ENCODE data around the gene TRIP4.
"Not testable (repeated sequence)": the region's sequence is repeated elsewhere in the genome, so short reads cannot be mapped to it uniquely, and the experiment has no call there.

The TRIP4 gene

GRCh38 chr15:64462492-64462891, 74.9 kb downstream of the TRIP4 start:
- Histone ChIP-seq H3K27me3 (ENCODE audit: low read depth) (no peaks in the 10 kb centered on the region), H3K4me1 (peaks cover 55% of the 10 kb centered on the region), H3K36me3 (replicated peaks) (peaks cover 9% of the 10 kb centered on the region; the same call in 1 of the 2 replicates), H3K4me3 (no peak overlapping the region), H3K9me3 (no peaks in the 10 kb centered on the region)
- no peak for DNase-seq (ENCODE audit: low spot score in 2 of 2)
- in situ Hi-C loops (cut with MboI; ENCODE audit: low sequenced_read_pairs), result no loop called here

GRCh38 chr15:64464276-64465005, 76.8 kb downstream of the TRIP4 start:
- H3K36me3 ChIP-seq (replicated peaks), result peaks cover 10% of the 10 kb centered on the region; the same call in 1 of the 2 replicates
- no peaks in the 10 kb centered on the region for H3K9me3 ChIP-seq
- in situ Hi-C loops (cut with MboI; ENCODE audit: low sequenced_read_pairs), result no loop called here
- no peak for DNase-seq (ENCODE audit: low spot score in 2 of 2)
- H3K4me3 ChIP-seq, result no peak overlapping the region
- no peaks in the 10 kb centered on the region for H3K27me3 ChIP-seq (ENCODE audit: low read depth)
- peaks cover 45% of the 10 kb centered on the region for H3K4me1 ChIP-seq

- in situ Hi-C loops (cut with MboI; ENCODE audit: low sequenced_read_pairs), result no loop called here
- H3K27me3 ChIP-seq (ENCODE audit: low read depth), result no peaks in the 10 kb centered on the region
- peaks cover 34% of the 10 kb centered on the region for H3K4me1 ChIP-seq
- no peak overlapping the region for H3K4me3 ChIP-seq
- H3K36me3 ChIP-seq (replicated peaks), result peaks cover 10% of the 10 kb centered on the region; the same call in 1 of the 2 replicates
- no peak for DNase-seq (ENCODE audit: low spot score in 2 of 2)
- no peaks in the 10 kb centered on the region for H3K9me3 ChIP-seq
Observed at GRCh38 chr15:64466408-64467141, 78.9 kb downstream of the TRIP4 start.

- in situ Hi-C loops (cut with MboI; ENCODE audit: low sequenced_read_pairs), result no loop called here
- no peak for DNase-seq (ENCODE audit: low spot score in 2 of 2)
- H3K9me3 ChIP-seq, result no peaks in the 10 kb centered on the region
- H3K27me3 ChIP-seq (ENCODE audit: low read depth), result no peaks in the 10 kb centered on the region
- no peaks in the 10 kb centered on the region for H3K4me1 ChIP-seq
- H3K36me3 ChIP-seq (replicated peaks), result peaks cover 4% of the 10 kb centered on the region; the same call in 1 of the 2 replicates
- H3K4me3 ChIP-seq, result no peak overlapping the region
Observed at GRCh38 chr15:64472161-64472560, 84.5 kb downstream of the TRIP4 start.

GRCh38 chr15:64474846-64475245, 87.2 kb downstream of the TRIP4 start:
- no peak for DNase-seq (ENCODE audit: low spot score in 2 of 2)
- Histone ChIP-seq H3K27me3 (ENCODE audit: low read depth) (no peaks in the 10 kb centered on the region), H3K9me3 (no peaks in the 10 kb centered on the region), H3K36me3 (replicated peaks) (no peaks in the 10 kb centered on the region), H3K4me1 (no peaks in the 10 kb centered on the region), H3K4me3 (no peak overlapping the region)
- in situ Hi-C loops (cut with MboI; ENCODE audit: low sequenced_read_pairs), result no loop called here

- Histone ChIP-seq H3K36me3 (replicated peaks) (no peaks in the 10 kb centered on the region), H3K9me3 (no peaks in the 10 kb centered on the region), H3K4me1 (no peaks in the 10 kb centered on the region), H3K27me3 (ENCODE audit: low read depth) (no peaks in the 10 kb centered on the region), H3K4me3 (no peak overlapping the region)
- no peak for DNase-seq (ENCODE audit: low spot score in 2 of 2)
- in situ Hi-C loops (cut with MboI; ENCODE audit: low sequenced_read_pairs), result no loop called here
Observed at GRCh38 chr15:64476550-64476949, 88.9 kb downstream of the TRIP4 start.

- no peaks in the 10 kb centered on the region for H3K4me1 ChIP-seq
- in situ Hi-C loops (cut with MboI; ENCODE audit: low sequenced_read_pairs), result no loop called here
- no peaks in the 10 kb centered on the region for H3K36me3 ChIP-seq (replicated peaks)
- no peak overlapping the region for H3K4me3 ChIP-seq
- no peaks in the 10 kb centered on the region for H3K27me3 ChIP-seq (ENCODE audit: low read depth)
- H3K9me3 ChIP-seq, result no peaks in the 10 kb centered on the region
- no peak for DNase-seq (ENCODE audit: low spot score in 2 of 2)
Observed at GRCh38 chr15:64478863-64479262, 91.2 kb downstream of the TRIP4 start.

GRCh38 chr15:64480891-64481290, 93.3 kb downstream of the TRIP4 start:
- in situ Hi-C loops (cut with MboI; ENCODE audit: low sequenced_read_pairs), result no loop called here
- H3K36me3 ChIP-seq (replicated peaks), result no peaks in the 10 kb centered on the region; the same call in 1 of the 2 replicates
- DNase-seq (ENCODE audit: low spot score in 2 of 2), result no peak
- no peaks in the 10 kb centered on the region for H3K9me3 ChIP-seq
- no peak overlapping the region for H3K4me3 ChIP-seq
- H3K4me1 ChIP-seq, result no peaks in the 10 kb centered on the region
- no peaks in the 10 kb centered on the region for H3K27me3 ChIP-seq (ENCODE audit: low read depth)

- no peaks in the 10 kb centered on the region for H3K9me3 ChIP-seq
- no peaks in the 10 kb centered on the region for H3K27me3 ChIP-seq (ENCODE audit: low read depth)
- no peaks in the 10 kb centered on the region; the same call in 1 of the 2 replicates for H3K36me3 ChIP-seq (replicated peaks)
- H3K4me3 ChIP-seq, result no peak overlapping the region
- H3K4me1 ChIP-seq, result no peaks in the 10 kb centered on the region
- in situ Hi-C loops (cut with MboI; ENCODE audit: low sequenced_read_pairs), result no loop called here
- DNase-seq (ENCODE audit: low spot score in 2 of 2), result no peak
Observed at GRCh38 chr15:64483749-64484148, 96.1 kb downstream of the TRIP4 start.

GRCh38 chr15:64485796-64486195, 98.2 kb downstream of the TRIP4 start:
- H3K9me3 ChIP-seq, result no peaks in the 10 kb centered on the region
- no peak for DNase-seq (ENCODE audit: low spot score in 2 of 2)
- in situ Hi-C loops (cut with MboI; ENCODE audit: low sequenced_read_pairs), result no loop called here
- no peaks in the 10 kb centered on the region for H3K27me3 ChIP-seq (ENCODE audit: low read depth)
- H3K4me3 ChIP-seq, result no peak overlapping the region
- no peaks in the 10 kb centered on the region; the same call in 1 of the 2 replicates for H3K36me3 ChIP-seq (replicated peaks)
- H3K4me1 ChIP-seq, result no peaks in the 10 kb centered on the region

GRCh38 chr15:64490598-64491259, 103.1 kb downstream of the TRIP4 start:
- Histone ChIP-seq H3K4me1 (no peaks in the 10 kb centered on the region), H3K27me3 (ENCODE audit: low read depth) (no peaks in the 10 kb centered on the region), H3K9me3 (no peaks in the 10 kb centered on the region), H3K36me3 (replicated peaks) (no peaks in the 10 kb centered on the region; the same call in 1 of the 2 replicates), H3K4me3 (no peak overlapping the region)
- no peak for DNase-seq (ENCODE audit: low spot score in 2 of 2)
- in situ Hi-C loops (cut with MboI; ENCODE audit: low sequenced_read_pairs), result no loop called here

GRCh38 chr15:64493641-64494040, 106.0 kb downstream of the TRIP4 start:
- Histone ChIP-seq H3K9me3 (no peaks in the 10 kb centered on the region), H3K4me3 (no peak overlapping the region), H3K27me3 (ENCODE audit: low read depth) (no peaks in the 10 kb centered on the region), H3K4me1 (no peaks in the 10 kb centered on the region), H3K36me3 (replicated peaks) (peaks cover 6% of the 10 kb centered on the region)
- in situ Hi-C loops (cut with MboI; ENCODE audit: low sequenced_read_pairs), result no loop called here
- no peak for DNase-seq (ENCODE audit: low spot score in 2 of 2)

GRCh38 chr15:64495968-64496367, 108.3 kb downstream of the TRIP4 start:
- H3K27me3 ChIP-seq (ENCODE audit: low read depth); H3K4me3 ChIP-seq; DNase-seq (ENCODE audit: low spot score in 2 of 2); H3K9me3 ChIP-seq; in situ Hi-C loops (cut with MboI; ENCODE audit: low sequenced_read_pairs); H3K4me1 ChIP-seq: not testable (repeated sequence)
- H3K36me3 ChIP-seq (replicated peaks), result peaks cover 29% of the 10 kb centered on the region
